IMR-90 (cell line): ENCODE results near the gene TRPC6. TPM values are rescaled to one million over a fixed set of nuclear protein-coding genes. Genes with fewer than 3 reads are reported as not detected.

Source experiments
- ATAC-seq: fragments of 200-7000 bp; cut with Tn5 transposase; 2 replicates; pipeline ENCODE4 v1.9.1; 2020; ENCODE audit warnings: low read depth, mild to moderate bottlenecking, moderate library complexity
- BruUV-seq: library from RNA; stranded (reverse); fragments of 400-500 nt; replicated peaks from 2 replicates; lab custom pipeline; 2021; lab: Mats Ljungman, UMichigan
- CTCF ChIA-PET: fragments of 300-600 bp; formaldehyde crosslinking; extraction: SDS; loops from one replicate; lab custom pipeline; 2021; ENCODE audit warnings: antibody characterized with exemption; lab: Yijun Ruan, JAX
- POLR2A ChIA-PET: fragments of 300-600 bp; sonication (Branson Sonifier 250); formaldehyde crosslinking; loops from one replicate; lab custom pipeline; 2022; ENCODE audit warnings: antibody characterized with exemption; ENCODE audit not compliant: unreplicated experiment; lab: Charles Lee
- DNase-seq: peaks from one replicate; pipeline ENCODE4 v3.0.0; 2013
- H2AFZ ChIP-seq: replicated peaks from 2 replicates; pipeline ENCODE3; 2013; ENCODE audit warnings: low read length, mild to moderate bottlenecking; ENCODE audit not compliant: poor library complexity
- H2AK5ac ChIP-seq: 2 replicates; pipeline ENCODE4 v1.6.1; 2013; ENCODE audit warnings: low read depth, low read length, inconsistent platforms
- H2AK9ac ChIP-seq: replicated peaks from 2 replicates; pipeline ENCODE3; 2013; ENCODE audit warnings: mild to moderate bottlenecking, low read depth, low read length, moderate library complexity; ENCODE audit not compliant: poor library complexity
- H2BK120ac ChIP-seq: 2 replicates; pipeline ENCODE4 v1.6.1; 2013; ENCODE audit warnings: low read depth, low read length, inconsistent platforms
- H2BK15ac ChIP-seq: 3 replicates; pipeline ENCODE4 v1.6.1; 2013; ENCODE audit warnings: low read depth, low read length, inconsistent platforms
- H2BK20ac ChIP-seq: 2 replicates; pipeline ENCODE4 v1.6.1; 2013; ENCODE audit warnings: low read depth, mild to moderate bottlenecking, inconsistent platforms, low read length, moderate library complexity
- H2BK5ac ChIP-seq: 2 replicates; pipeline ENCODE4 v1.6.1; 2013; ENCODE audit warnings: mild to moderate bottlenecking, low read depth, low read length, inconsistent platforms; ENCODE audit not compliant: poor library complexity, severe bottlenecking
- H3K14ac ChIP-seq: replicated peaks from 2 replicates; pipeline ENCODE4 v1.6.1; 2013; ENCODE audit warnings: low read depth, low read length, inconsistent platforms
- H3K18ac ChIP-seq: 2 replicates; pipeline ENCODE4 v1.6.1; 2013; ENCODE audit warnings: low read depth, low read length, control low read depth
- H3K23ac ChIP-seq: 2 replicates; pipeline ENCODE4 v1.6.1; 2013; ENCODE audit warnings: low read depth, low read length, inconsistent platforms
- H3K27ac ChIP-seq: 2 replicates; pipeline ENCODE4 v1.5.1; 2013; ENCODE audit warnings: mild to moderate bottlenecking, control low read depth, low read length; ENCODE audit not compliant: insufficient read depth
- H3K27me3 ChIP-seq: 2 replicates; pipeline ENCODE4 v1.6.1; 2013; ENCODE audit warnings: low read length; ENCODE audit not compliant: control insufficient read depth, insufficient read depth
- H3K36me3 ChIP-seq: 2 replicates; pipeline ENCODE4 v1.6.1; 2013; ENCODE audit warnings: low read length, mixed read lengths; ENCODE audit not compliant: control insufficient read depth, insufficient read depth
- H3K4ac ChIP-seq: 2 replicates; pipeline ENCODE4 v1.6.1; 2013; ENCODE audit warnings: low read depth, low read length, inconsistent platforms
- H3K4me1 ChIP-seq: 2 replicates; pipeline ENCODE4 v1.6.1; 2013; ENCODE audit warnings: low read length, mixed read lengths; ENCODE audit not compliant: control insufficient read depth, insufficient read depth
- H3K4me2 ChIP-seq: 2 replicates; pipeline ENCODE4 v1.6.1; 2013; ENCODE audit warnings: low read depth, mild to moderate bottlenecking, control low read depth, low read length, moderate library complexity
- H3K4me3 ChIP-seq: 2 replicates; pipeline ENCODE4 v1.5.1; 2013; ENCODE audit warnings: low read depth, mild to moderate bottlenecking, control low read depth, low read length, moderate library complexity; ENCODE audit not compliant: insufficient read depth
- H3K56ac ChIP-seq: 2 replicates; pipeline ENCODE4 v1.6.1; 2013; ENCODE audit warnings: low read length, inconsistent platforms; ENCODE audit not compliant: insufficient read depth; ENCODE audit errors: extremely low read depth
- H3K79me1 ChIP-seq, 2 experiments: 2 replicates each; pipeline ENCODE4 v1.6.1; 2013; ENCODE audit warnings: low read length in 2 of 2, inconsistent platforms in 1 of 2, low read depth in 1 of 2
- H3K9ac ChIP-seq: 2 replicates; pipeline ENCODE4 v1.6.1; 2013; ENCODE audit warnings: low read depth, low read length, control low read depth
- H3K9me1 ChIP-seq: 2 replicates; pipeline ENCODE4 v1.6.1; 2013; ENCODE audit warnings: low read length, inconsistent platforms; ENCODE audit not compliant: insufficient read depth
- H3K9me3 ChIP-seq: 2 replicates; pipeline ENCODE4 v1.6.1; 2013; ENCODE audit warnings: low read length; ENCODE audit not compliant: control insufficient read depth, insufficient read depth
- H4K20me1 ChIP-seq: 2 replicates; pipeline ENCODE4 v1.6.1; 2013; ENCODE audit warnings: low read length, inconsistent platforms; ENCODE audit not compliant: insufficient read depth
- H4K5ac ChIP-seq: 2 replicates; pipeline ENCODE4 v1.6.1; 2013; ENCODE audit warnings: mild to moderate bottlenecking, low read depth, low read length, control low read depth
- H4K8ac ChIP-seq, 2 experiments: 2 replicates each; pipeline ENCODE4 v1.6.1; 2013; ENCODE audit warnings: low read depth in 2 of 2, low read length in 2 of 2, control low read depth in 1 of 2, inconsistent platforms in 1 of 2
- H4K91ac ChIP-seq: 2 replicates; pipeline ENCODE4 v1.6.1; 2013; ENCODE audit warnings: low read depth, low read length, inconsistent platforms; ENCODE audit not compliant: insufficient read depth
- BHLHE40 ChIP-seq: fragments of 150-350 bp; IDR thresholded peaks from 2 replicates; pipeline ENCODE4 v1.6.1; 2016; ENCODE audit warnings: mild to moderate bottlenecking, low read depth, low read length
- CEBPB ChIP-seq: IDR thresholded peaks from 2 replicates; pipeline ENCODE4 v1.6.1; 2012; ENCODE audit warnings: low read depth, low read length, improper control_type of control experiment
- CHD1 ChIP-seq: IDR thresholded peaks from 2 replicates; pipeline ENCODE4 v1.6.1; 2012; ENCODE audit warnings: low read depth, low read length, improper control_type of control experiment
- FOS ChIP-seq: fragments of 150-350 bp; IDR thresholded peaks from 2 replicates; pipeline ENCODE4 v1.6.1; 2016; ENCODE audit warnings: low read depth, low read length
- MAFK ChIP-seq: IDR thresholded peaks from 2 replicates; pipeline ENCODE4 v1.6.1; 2012; ENCODE audit warnings: low read depth, low read length, improper control_type of control experiment
- MAZ ChIP-seq: IDR thresholded peaks from 2 replicates; pipeline ENCODE4 v1.6.1; 2012; ENCODE audit warnings: low read depth, mild to moderate bottlenecking, low read length, improper control_type of control experiment, moderate library complexity, borderline replicate concordance
- MXI1 ChIP-seq: IDR thresholded peaks from 2 replicates; pipeline ENCODE4 v1.6.1; 2012; ENCODE audit warnings: low read depth, mild to moderate bottlenecking, low read length, moderate library complexity, borderline replicate concordance
- NFE2L2 ChIP-seq: fragments of 150-350 bp; IDR thresholded peaks from 2 replicates; pipeline ENCODE4 v1.6.1; 2016; ENCODE audit warnings: low read depth, mild to moderate bottlenecking, low read length
- POLR2A ChIP-seq: IDR thresholded peaks from 2 replicates; pipeline ENCODE4 v1.6.1; 2012; ENCODE audit warnings: mild to moderate bottlenecking, low read depth, low read length
- RAD21 ChIP-seq: IDR thresholded peaks from 2 replicates; pipeline ENCODE4 v1.6.1; 2012; ENCODE audit warnings: low read length, improper control_type of control experiment
- RCOR1 ChIP-seq: IDR thresholded peaks from 2 replicates; pipeline ENCODE4 v1.6.1; 2012; ENCODE audit warnings: mild to moderate bottlenecking, low read length, improper control_type of control experiment; ENCODE audit not compliant: insufficient replicate concordance
- RFX5 ChIP-seq: IDR thresholded peaks from 2 replicates; pipeline ENCODE4 v1.8.0; 2012; ENCODE audit warnings: low read depth, mild to moderate bottlenecking, low read length, moderate library complexity
- SMC3 ChIP-seq: fragments of 150-350 bp; IDR thresholded peaks from 2 replicates; pipeline ENCODE4 v1.6.1; 2016; ENCODE audit warnings: low read depth, mild to moderate bottlenecking, antibody characterized with exemption, low read length, moderate library complexity
- WGBS, 2 experiments: methylation state at CpG; one replicate each; pipeline versions ENCODE4 v1.1.5 to v1.1.7; 2013; ENCODE audit warnings: missing lambda C conversion rate in 2 of 2; ENCODE audit not compliant: insufficient read length in 1 of 2; ENCODE audit errors: extremely low coverage in 2 of 2; 5-methylcytosine and 5-hydroxymethylcytosine counted together
- dilution Hi-C: fragments of 300-500 bp; cut with HindIII; formaldehyde crosslinking; loops from one replicate; pipeline ENCODE4 v1.14.3; 2018; ENCODE audit warnings: low sequenced_read_pairs; ENCODE audit not compliant: unreplicated experiment
- in situ Hi-C: fragments of 300-500 bp; cut with MboI; formaldehyde crosslinking; loops from 3 replicates; pipeline ENCODE4 v1.14.3; 2019; ENCODE audit warnings: low sequenced_read_pairs, inconsistent platforms, mixed read lengths
- intact Hi-C: fragments of 100-400 bp; cut with micrococcal nuclease; formaldehyde crosslinking; loops from 2 replicates; pipeline ENCODE4 v1.10.0; 2022
- polyA plus RNA-seq, 3 experiments: library from polyadenylated mRNA; depleted of rRNA; stranded (reverse); fragments of >200 nt; gene quantifications; 2 replicates each; pipeline ENCODE4 v1.2.3, GENCODE V29; 2012; ENCODE audit warnings: low replicate concordance in 1 of 3
- total RNA-seq: library from RNA; depleted of rRNA; stranded (reverse); fragments of >200 nt; gene quantifications from 2 replicates; pipeline ENCODE4 v1.2.3, GENCODE V29; 2012
- TF ChIP-seq, protein P1 (sequence below): fragments of 150-350 bp; IDR thresholded peaks from 2 replicates; pipeline ENCODE4 v1.6.1; 2017; ENCODE audit warnings: mild to moderate bottlenecking, antibody characterized with exemption, low read length, low read depth
- TF ChIP-seq, protein P2 (sequence below): conservative IDR thresholded peaks from 2 replicates; pipeline ENCODE4 v1.5.1; 2012; ENCODE audit warnings: mild to moderate bottlenecking, low read depth, low read length, improper control_type of control experiment
- TF ChIP-seq, protein P3 (sequence below): fragments of 150-350 bp; IDR thresholded peaks from 2 replicates; pipeline ENCODE4 v1.6.1; 2016; ENCODE audit warnings: low read depth, mild to moderate bottlenecking, low read length, moderate library complexity, borderline replicate concordance

Gene TRPC6
- total and polyA plus RNA-seq, 2 of the 4 experiments (the other 2 are of a cell fraction) = 0.99 to 2.3 TPM

DNA sequence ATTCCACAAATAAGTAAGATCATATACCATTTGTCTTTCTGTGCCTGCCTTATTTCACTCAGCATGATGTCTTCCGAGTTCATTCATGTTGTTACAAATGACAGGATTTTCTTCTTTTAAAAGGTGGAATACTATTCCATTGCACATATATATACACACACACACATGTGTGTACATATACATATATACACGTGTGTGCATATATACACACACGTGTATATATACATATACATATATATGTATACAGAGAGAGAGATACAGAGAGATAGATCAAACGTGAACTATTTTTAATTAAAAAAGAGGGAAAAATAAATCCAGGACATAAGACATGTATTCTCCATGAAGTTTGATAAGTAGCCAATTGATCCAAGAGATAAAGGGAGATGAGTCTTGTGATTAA is 108.1 kb downstream of the TRPC6 start:
- H3K4me3 ChIP-seq = no peak overlapping the region
- no peak overlapping the region for H3K9ac ChIP-seq
- intact Hi-C loops (loop anchor here (1.0 kb wide), 1 partner anchor 48 kb away; no protein-coding TSS in a partner anchor), dilution Hi-C loops (no loop called here), in situ Hi-C loops (no loop called here)
- H2BK120ac ChIP-seq = no peak overlapping the region
- no peak overlapping the region for H3K4ac ChIP-seq
- no peak for ATAC-seq
- H2AK5ac ChIP-seq = no peak overlapping the region
- H4K91ac ChIP-seq = no peak overlapping the region
- H3K36me3 ChIP-seq = peaks cover 1% of the 10 kb centered on the region; the same call in 1 of the 2 replicates
- no peak overlapping the region for H2AFZ ChIP-seq
- H4K20me1 ChIP-seq = no peaks in the 10 kb centered on the region
- H2BK5ac ChIP-seq = no peak overlapping the region
- no peak overlapping the region for H2BK20ac ChIP-seq
- H3K18ac ChIP-seq = no peak overlapping the region
- ChIA-PET POLR2A (no interaction called here), CTCF (no interaction called here)
- no peak overlapping the region for H4K8ac ChIP-seq
- H3K56ac ChIP-seq = no peak overlapping the region
- TF ChIP-seq, protein P1, sequence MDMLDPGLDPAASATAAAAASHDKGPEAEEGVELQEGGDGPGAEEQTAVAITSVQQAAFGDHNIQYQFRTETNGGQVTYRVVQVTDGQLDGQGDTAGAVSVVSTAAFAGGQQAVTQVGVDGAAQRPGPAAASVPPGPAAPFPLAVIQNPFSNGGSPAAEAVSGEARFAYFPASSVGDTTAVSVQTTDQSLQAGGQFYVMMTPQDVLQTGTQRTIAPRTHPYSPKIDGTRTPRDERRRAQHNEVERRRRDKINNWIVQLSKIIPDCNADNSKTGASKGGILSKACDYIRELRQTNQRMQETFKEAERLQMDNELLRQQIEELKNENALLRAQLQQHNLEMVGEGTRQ = no peak
- TF ChIP-seq MAFK (no peak), MAZ (no peak), RCOR1 (no peak), FOS (no peak), POLR2A (no peak), MXI1 (no peak), NFE2L2 (no peak), SMC3 (no peak), BHLHE40 (no peak), CEBPB (no peak), RAD21 (no peak), RFX5 (no peak), CHD1 (no peak)
- TF ChIP-seq, protein P2, sequence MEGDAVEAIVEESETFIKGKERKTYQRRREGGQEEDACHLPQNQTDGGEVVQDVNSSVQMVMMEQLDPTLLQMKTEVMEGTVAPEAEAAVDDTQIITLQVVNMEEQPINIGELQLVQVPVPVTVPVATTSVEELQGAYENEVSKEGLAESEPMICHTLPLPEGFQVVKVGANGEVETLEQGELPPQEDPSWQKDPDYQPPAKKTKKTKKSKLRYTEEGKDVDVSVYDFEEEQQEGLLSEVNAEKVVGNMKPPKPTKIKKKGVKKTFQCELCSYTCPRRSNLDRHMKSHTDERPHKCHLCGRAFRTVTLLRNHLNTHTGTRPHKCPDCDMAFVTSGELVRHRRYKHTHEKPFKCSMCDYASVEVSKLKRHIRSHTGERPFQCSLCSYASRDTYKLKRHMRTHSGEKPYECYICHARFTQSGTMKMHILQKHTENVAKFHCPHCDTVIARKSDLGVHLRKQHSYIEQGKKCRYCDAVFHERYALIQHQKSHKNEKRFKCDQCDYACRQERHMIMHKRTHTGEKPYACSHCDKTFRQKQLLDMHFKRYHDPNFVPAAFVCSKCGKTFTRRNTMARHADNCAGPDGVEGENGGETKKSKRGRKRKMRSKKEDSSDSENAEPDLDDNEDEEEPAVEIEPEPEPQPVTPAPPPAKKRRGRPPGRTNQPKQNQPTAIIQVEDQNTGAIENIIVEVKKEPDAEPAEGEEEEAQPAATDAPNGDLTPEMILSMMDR = no peak
- TF ChIP-seq, protein P3, sequence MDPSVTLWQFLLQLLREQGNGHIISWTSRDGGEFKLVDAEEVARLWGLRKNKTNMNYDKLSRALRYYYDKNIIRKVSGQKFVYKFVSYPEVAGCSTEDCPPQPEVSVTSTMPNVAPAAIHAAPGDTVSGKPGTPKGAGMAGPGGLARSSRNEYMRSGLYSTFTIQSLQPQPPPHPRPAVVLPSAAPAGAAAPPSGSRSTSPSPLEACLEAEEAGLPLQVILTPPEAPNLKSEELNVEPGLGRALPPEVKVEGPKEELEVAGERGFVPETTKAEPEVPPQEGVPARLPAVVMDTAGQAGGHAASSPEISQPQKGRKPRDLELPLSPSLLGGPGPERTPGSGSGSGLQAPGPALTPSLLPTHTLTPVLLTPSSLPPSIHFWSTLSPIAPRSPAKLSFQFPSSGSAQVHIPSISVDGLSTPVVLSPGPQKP = no peak
- no peak overlapping the region for H3K27ac ChIP-seq
- H4K5ac ChIP-seq = no peak overlapping the region
- no peaks in the 10 kb centered on the region for H3K79me1 ChIP-seq
- H3K9me1 ChIP-seq = peaks cover 4% of the 10 kb centered on the region
- no peaks in the 10 kb centered on the region for H3K27me3 ChIP-seq
- WGBS, 2 experiments = no CpG with 5 or more reads among the region's 4 CpGs
- no peak overlapping the region for H3K14ac ChIP-seq
- no peak overlapping the region for H2AK9ac ChIP-seq
- H2BK15ac ChIP-seq = no peak overlapping the region
- H3K4me2 ChIP-seq = no peak overlapping the region
- DNase-seq = no peak
- peaks cover 4% of the 10 kb centered on the region for H3K4me1 ChIP-seq
- H3K9me3 ChIP-seq = no peaks in the 10 kb centered on the region
- H3K23ac ChIP-seq = no peak overlapping the region
- no TSS peak for BruUV-seq
